Endothelial cell of umbilical vein (primary cell): ENCODE results near the gene DECR2. TPM values are rescaled to one million over a fixed set of nuclear protein-coding genes. Genes with fewer than 3 reads are reported as not detected.

Experiments used
- BruUV-seq: library from RNA; stranded (reverse); fragments of 400-500 nt; replicated peaks from 2 replicates; lab custom pipeline; 2021; lab: Mats Ljungman, UMichigan
- CTCF ChIA-PET: fragments of 300-600, 350-600 bp; sonication (Branson Sonifier 250); formaldehyde crosslinking; loops from one replicate; lab custom pipeline; 2021; ENCODE audit warnings: antibody characterized with exemption, inconsistent platforms; lab: Charles Lee
- POLR2A ChIA-PET: fragments of 300-600, 350-600 bp; sonication (Branson Sonifier 250); formaldehyde crosslinking; loops from one replicate; lab custom pipeline; 2021; ENCODE audit warnings: antibody characterized with exemption, inconsistent platforms; lab: Charles Lee
- DNase-seq: peaks from one replicate; pipeline ENCODE4 v3.0.0-alpha.2; 2011; ENCODE audit warnings: low read depth, low spot score
- FAIRE-seq: peaks from 2 replicates; lab custom pipeline; 2011; peaks lifted over from hg19 to GRCh38; lab: Jason Lieb, UNC
- H2AFZ ChIP-seq: 2 replicates; pipeline ENCODE4 v1.6.0; 2012; ENCODE audit warnings: low read depth, low read length, control low read depth, inconsistent platforms
- H3K27ac ChIP-seq: 2 replicates; pipeline ENCODE4 v1.5.1; 2011; ENCODE audit warnings: low read depth, mild to moderate bottlenecking, control low read depth, low read length, moderate library complexity; ENCODE audit not compliant: insufficient read depth
- H3K27me3 ChIP-seq, 2 experiments: 2 replicates each; pipeline versions ENCODE4 v1.6.0 to v1.6.1; 2011; ENCODE audit warnings: low read length in 2 of 2, mixed read lengths in 1 of 2; ENCODE audit not compliant: control insufficient read depth in 2 of 2, insufficient read depth in 2 of 2
- H3K36me3 ChIP-seq, 2 experiments: 2 replicates in 1 of 2; 3 replicates in 1 of 2; pipeline ENCODE4 v1.5.1; 2011; ENCODE audit warnings: low read length in 2 of 2, mild to moderate bottlenecking in 1 of 2, moderate library complexity in 1 of 2; ENCODE audit not compliant: control insufficient read depth in 2 of 2, insufficient read depth in 2 of 2; ENCODE audit errors: extremely low read depth in 1 of 2
- H3K4me1 ChIP-seq: 3 replicates; pipeline ENCODE4 v1.5.1; 2011; ENCODE audit warnings: mild to moderate bottlenecking, low read length; ENCODE audit not compliant: control insufficient read depth, insufficient read depth; ENCODE audit errors: extremely low read depth
- H3K4me2 ChIP-seq: 2 replicates; pipeline ENCODE4 v1.6.1; 2011; ENCODE audit warnings: low read length, control low read depth, mixed read lengths; ENCODE audit not compliant: insufficient read depth
- H3K4me3 ChIP-seq, 3 experiments: fragments of 200-600 bp in 1 of 3; sonication (generic), shearing (Covaris generic) in 1 of 3; replicated peaks in 1 of 3; 2 replicates each; pipeline ENCODE4 v1.5.1; 2011 to 2016; ENCODE audit warnings: control low read depth in 3 of 3, low read length in 3 of 3, mild to moderate bottlenecking in 2 of 3, inconsistent platforms in 1 of 3, low read depth in 1 of 3, moderate library complexity in 1 of 3; ENCODE audit not compliant: insufficient read depth in 1 of 3
- H3K79me2 ChIP-seq: 2 replicates; pipeline ENCODE4 v1.6.0; 2012; ENCODE audit warnings: low read length, inconsistent platforms; ENCODE audit not compliant: control insufficient read depth, insufficient read depth
- H3K9ac ChIP-seq: replicated peaks from 2 replicates; pipeline ENCODE3; 2011; ENCODE audit warnings: low read length, control low read depth; ENCODE audit not compliant: insufficient read depth; ENCODE audit errors: extremely low read depth
- H3K9me1 ChIP-seq: replicated peaks from 3 replicates; pipeline ENCODE4 v1.6.0; 2011; ENCODE audit warnings: mild to moderate bottlenecking, low read length; ENCODE audit not compliant: control insufficient read depth, insufficient read depth; ENCODE audit errors: extremely low read depth
- H3K9me3 ChIP-seq: replicated peaks from 2 replicates; pipeline ENCODE4 v1.5.1; 2012; ENCODE audit warnings: low read length, inconsistent platforms; ENCODE audit not compliant: control insufficient read depth, insufficient read depth
- H4K20me1 ChIP-seq: replicated peaks from 2 replicates; pipeline ENCODE3; 2011; ENCODE audit warnings: mild to moderate bottlenecking, low read length; ENCODE audit not compliant: control insufficient read depth, insufficient read depth; ENCODE audit errors: extremely low read depth
- CTCF ChIP-seq, 2 donors: IDR thresholded peaks; 1 replicate in 1 of 2; 2 replicates in 1 of 2; pipeline ENCODE4 v1.5.1; 2011; ENCODE audit warnings: low read length in 2 of 2, mild to moderate bottlenecking in 2 of 2, moderate library complexity in 2 of 2, control low read depth in 1 of 2, inconsistent platforms in 1 of 2, low read depth in 1 of 2; ENCODE audit not compliant: insufficient read depth in 1 of 2; ENCODE audit errors: extremely low read depth in 1 of 2
- EZH2 ChIP-seq: IDR thresholded peaks from 2 replicates; pipeline ENCODE4 v1.6.1; 2012; ENCODE audit warnings: borderline replicate concordance, low read depth, mild to moderate bottlenecking, moderate library complexity, low read length, inconsistent platforms; ENCODE audit not compliant: severe bottlenecking
- FOS ChIP-seq: IDR thresholded peaks from 2 replicates; pipeline ENCODE4 v1.6.1; 2011; ENCODE audit warnings: mild to moderate bottlenecking, low read length, moderate library complexity, borderline replicate concordance; ENCODE audit not compliant: insufficient read depth
- GATA2 ChIP-seq: IDR thresholded peaks from 2 replicates; pipeline ENCODE4 v1.7.0; 2011; ENCODE audit warnings: low read depth, mild to moderate bottlenecking, moderate library complexity, mixed read lengths, low read length; ENCODE audit not compliant: insufficient read length, insufficient read depth
- JUN ChIP-seq: IDR thresholded peaks from 2 replicates; pipeline ENCODE4 v1.6.1; 2011; ENCODE audit warnings: borderline replicate concordance, low read depth; ENCODE audit not compliant: insufficient read length, insufficient read depth
- MAX ChIP-seq: IDR thresholded peaks from 2 replicates; pipeline ENCODE4 v1.6.1; 2011; ENCODE audit not compliant: insufficient read depth, insufficient read length
- MYC ChIP-seq: IDR thresholded peaks from one replicate; pipeline ENCODE4 v1.6.1; 2011; ENCODE audit warnings: mild to moderate bottlenecking, low read depth, low read length
- POLR2A ChIP-seq: IDR thresholded peaks from 2 replicates; pipeline ENCODE4 v1.6.1; 2012; ENCODE audit warnings: low read depth, mild to moderate bottlenecking, control low read depth, low read length
- POLR2AphosphoS5 ChIP-seq: IDR thresholded peaks from 2 replicates; pipeline ENCODE4 v1.6.1; 2012; ENCODE audit warnings: low read depth, mild to moderate bottlenecking, control low read depth, low read length, moderate library complexity; ENCODE audit not compliant: insufficient read depth
- dilution Hi-C: fragments of 300-500 bp; cut with MboI; formaldehyde crosslinking; loops from one replicate; pipeline ENCODE4 v1.15.0; 2019; ENCODE audit warnings: low sequenced_read_pairs; ENCODE audit not compliant: extremely low pct_ligation_motif_present
- intact Hi-C: fragments of 100-400 bp; cut with micrococcal nuclease; formaldehyde crosslinking; loops from one replicate; pipeline ENCODE4 v1.10.0; 2022
- polyA plus RNA-seq, 4 experiments: library from polyadenylated mRNA; depleted of rRNA in 3 of 4; stranded (reverse) in 3 of 4; unstranded in 1 of 4; fragments of >200 nt; gene quantifications; 2 replicates each; pipeline versions ENCODE4 v1.2.1 to v1.2.3, GENCODE V29; 2011 to 2012; ENCODE audit warnings: missing spikeins in 1 of 4
- total RNA-seq: library from RNA; stranded (reverse); gene quantifications from 2 replicates; pipeline ENCODE4 v1.2.3, GENCODE V29; 2021

Gene DECR2
- total and polyA plus RNA-seq, 2 donors (not counting 3 experiments of a cell fraction or from before 2014, with no cell fraction given): 28.3 to 46.5 TPM

- Histone ChIP-seq H3K4me3 (no peak overlapping the region), H4K20me1 (no peaks in the 10 kb centered on the region), H3K79me2 (peaks cover 5% of the 10 kb centered on the region), H3K9me3 (no peaks in the 10 kb centered on the region), H2AFZ (peak overlapping the region; percentile 50), H3K9ac (no peak overlapping the region), H3K4me2 (peak overlapping the region; percentile 67), H3K27me3 (no peaks in the 10 kb centered on the region), H3K4me1 (peaks cover 10% of the 10 kb centered on the region), H3K27ac (no peak overlapping the region), H3K9me1 (no peaks in the 10 kb centered on the region), H3K36me3 (peaks cover 0 to 7% of the 10 kb centered on the region in 2 experiments)
- no TSS peak for BruUV-seq
- POLR2A ChIA-PET: interaction anchor here (0.6 kb wide), 1 partner anchor 9 kb away, joined by 3 read pairs; no protein-coding TSS in a partner anchor
- DNase-seq (no peak), FAIRE-seq (peak; percentile 4)
- CTCF ChIA-PET: interaction anchor here (0.8 to 1.2 kb wide), 3 partner anchors 9 to 101 kb away, joined by 3 to 4 read pairs (median 3); partner anchors contain the start of gene RAB11FIP3
- TF ChIP-seq MYC (no peak), CTCF (IDR thresholded peaks at IDR 0.05; ENCODE audit: extremely low read depth in 1 of 2, insufficient read depth in 1 of 2, low read depth in 1 of 2, low read length in 2 of 2) (no peak), POLR2AphosphoS5 (no peak), JUN (no peak), GATA2 (no peak), POLR2A (no peak), FOS (no peak), MAX (no peak), EZH2 (no peak)
- intact Hi-C loops (loop anchor here (1.0 to 2.0 kb wide), 2 partner anchors 12 to 131 kb away; partner anchors contain the start of gene CAPN15), dilution Hi-C loops (no loop called here)
Observed at GRCh38 chr16:396199-396598, 5.5 kb upstream of the DECR2 start.
